Colonic mucosa (tissue), 4 donors: ENCODE measurements around the gene MMP7. TPM values are rescaled to one million over a fixed set of nuclear protein-coding genes. Genes with fewer than 3 reads are reported as not detected.
"Not testable (repeated sequence)": the region's sequence is repeated elsewhere in the genome, so short reads cannot be mapped to it uniquely, and the experiment has no call there.

ENCODE experiments used
- DNase-seq: peaks from one replicate; pipeline ENCODE4 v3.0.0-alpha.2; 2020
- H3K27ac ChIP-seq: fragments of 200-600 bp; one replicate; pipeline ENCODE4 v1.8.0; 2021
- H3K27me3 ChIP-seq: fragments of 200-600 bp; one replicate; pipeline ENCODE4 v1.8.0; 2021
- H3K36me3 ChIP-seq: fragments of 200-600 bp; one replicate; pipeline ENCODE4 v1.8.0; 2021
- H3K4me1 ChIP-seq: fragments of 200-600 bp; one replicate; pipeline ENCODE4 v1.8.0; 2021; ENCODE audit warnings: mild to moderate bottlenecking
- H3K4me3 ChIP-seq: fragments of 200-600 bp; one replicate; pipeline ENCODE4 v1.8.0; 2021
- H3K9ac ChIP-seq, 2 donors: one replicate each; pipeline ENCODE4 v1.7.0; 2013; ENCODE audit warnings: control low read depth in 2 of 2, low read depth in 2 of 2, low read length in 2 of 2
- H3K9me3 ChIP-seq: fragments of 200-600 bp; one replicate; pipeline ENCODE4 v1.8.0; 2021
- intact Hi-C: fragments of 100-400 bp; cut with DNase I; formaldehyde crosslinking; loops from one replicate; pipeline ENCODE4 v1.14.1; 2022
- total RNA-seq, 2 donors: library from RNA; stranded (reverse); fragmentation: NEBNext Ultra II Directional in 1 of 2; extraction: Animal tissue kit (Norgen Biotek cat#: 25700) in 1 of 2; gene quantifications; one replicate each; pipeline ENCODE4 v1.2.1, GENCODE V29; 2021
- TF ChIP-seq, protein P1 (sequence below): fragments of 200-600 bp; IDR thresholded peaks from one replicate; pipeline ENCODE4 v1.8.0; 2022; ENCODE audit warnings: antibody characterized with exemption, mild to moderate bottlenecking
- donor health status: healthy.
- donor health status: DM: no; HTN: no; CAD: no.
- donor health status: DM: no; HTN: no; CAD: no.

MMP7 gene
- total RNA-seq, 2 donors from 2014 or later: 0.29 to 1.4 TPM

DNA sequence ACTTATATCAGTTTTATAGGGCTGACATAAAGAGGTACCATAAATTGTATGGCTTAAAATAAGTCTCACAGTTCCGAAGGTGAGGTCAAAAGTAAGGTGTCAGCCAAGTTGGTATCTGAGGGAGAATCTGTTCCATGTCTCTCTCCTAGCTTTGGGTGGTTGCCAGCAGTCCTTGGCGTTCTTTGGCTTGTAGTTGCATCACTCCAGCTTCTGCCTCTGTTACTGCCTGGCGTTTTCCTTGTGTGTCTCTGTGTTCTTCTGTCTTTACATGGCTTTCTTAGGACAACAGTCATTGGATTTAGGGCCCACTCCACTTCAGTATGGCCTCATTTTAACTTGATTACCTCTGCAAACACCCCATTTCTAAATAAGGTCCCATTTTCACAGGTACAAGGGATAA lies 16.7 kb downstream of the MMP7 start:
- H3K27me3 ChIP-seq: no peaks in the 10 kb centered on the region
- H3K4me1 ChIP-seq: no peaks in the 10 kb centered on the region
- intact Hi-C loops: no loop called here
- H3K4me3 ChIP-seq: no peak overlapping the region
- DNase-seq: peak; percentile 35
- no peaks in the 10 kb centered on the region for H3K36me3 ChIP-seq
- H3K27ac ChIP-seq: no peak overlapping the region
- TF ChIP-seq, protein P1, sequence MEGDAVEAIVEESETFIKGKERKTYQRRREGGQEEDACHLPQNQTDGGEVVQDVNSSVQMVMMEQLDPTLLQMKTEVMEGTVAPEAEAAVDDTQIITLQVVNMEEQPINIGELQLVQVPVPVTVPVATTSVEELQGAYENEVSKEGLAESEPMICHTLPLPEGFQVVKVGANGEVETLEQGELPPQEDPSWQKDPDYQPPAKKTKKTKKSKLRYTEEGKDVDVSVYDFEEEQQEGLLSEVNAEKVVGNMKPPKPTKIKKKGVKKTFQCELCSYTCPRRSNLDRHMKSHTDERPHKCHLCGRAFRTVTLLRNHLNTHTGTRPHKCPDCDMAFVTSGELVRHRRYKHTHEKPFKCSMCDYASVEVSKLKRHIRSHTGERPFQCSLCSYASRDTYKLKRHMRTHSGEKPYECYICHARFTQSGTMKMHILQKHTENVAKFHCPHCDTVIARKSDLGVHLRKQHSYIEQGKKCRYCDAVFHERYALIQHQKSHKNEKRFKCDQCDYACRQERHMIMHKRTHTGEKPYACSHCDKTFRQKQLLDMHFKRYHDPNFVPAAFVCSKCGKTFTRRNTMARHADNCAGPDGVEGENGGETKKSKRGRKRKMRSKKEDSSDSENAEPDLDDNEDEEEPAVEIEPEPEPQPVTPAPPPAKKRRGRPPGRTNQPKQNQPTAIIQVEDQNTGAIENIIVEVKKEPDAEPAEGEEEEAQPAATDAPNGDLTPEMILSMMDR: no peak
- no peak overlapping the region for H3K9ac ChIP-seq
- no peaks in the 10 kb centered on the region for H3K9me3 ChIP-seq

DNA sequence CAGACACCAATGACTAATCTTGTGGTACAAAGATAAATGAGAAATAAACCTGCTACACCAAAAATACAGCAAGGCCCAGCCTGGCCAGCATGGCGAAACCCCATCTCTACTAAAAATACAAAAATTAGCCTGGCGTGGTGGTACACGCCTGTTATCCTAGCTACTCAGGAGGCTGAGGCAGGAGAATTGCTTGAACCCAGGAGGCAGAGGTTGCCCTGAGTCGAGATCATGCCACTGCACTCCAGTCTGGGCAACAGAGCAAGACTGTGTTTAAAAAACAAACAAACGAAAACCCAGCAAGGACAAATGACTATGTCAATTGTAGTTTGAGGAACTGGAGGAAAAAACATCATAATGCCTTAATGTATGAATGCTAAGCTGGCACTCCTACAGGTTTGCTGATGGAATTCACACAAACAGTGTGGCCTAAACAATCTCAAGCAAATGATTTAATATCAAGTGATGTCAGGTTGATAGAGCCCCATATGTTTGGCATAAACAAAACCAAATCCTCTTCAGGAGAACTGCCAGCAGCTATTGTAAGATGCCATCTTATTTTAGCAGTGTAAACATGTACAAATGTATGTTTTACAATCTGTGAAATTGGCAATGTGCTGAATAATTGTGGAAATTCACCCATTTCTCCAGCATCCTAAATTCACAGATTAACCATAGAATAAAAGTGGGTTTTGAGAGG lies 20.0 kb downstream of the MMP7 start:
- no peaks in the 10 kb centered on the region for H3K36me3 ChIP-seq
- H3K27me3 ChIP-seq: no peaks in the 10 kb centered on the region
- no peaks in the 10 kb centered on the region for H3K9me3 ChIP-seq
- intact Hi-C loops: no loop called here
- H3K4me3 ChIP-seq: no peak overlapping the region
- H3K27ac ChIP-seq: no peak overlapping the region
- no peaks in the 10 kb centered on the region for H3K4me1 ChIP-seq
- DNase-seq: no peak
- H3K9ac ChIP-seq: no peak overlapping the region
- TF ChIP-seq, protein P1: no peak

DNA sequence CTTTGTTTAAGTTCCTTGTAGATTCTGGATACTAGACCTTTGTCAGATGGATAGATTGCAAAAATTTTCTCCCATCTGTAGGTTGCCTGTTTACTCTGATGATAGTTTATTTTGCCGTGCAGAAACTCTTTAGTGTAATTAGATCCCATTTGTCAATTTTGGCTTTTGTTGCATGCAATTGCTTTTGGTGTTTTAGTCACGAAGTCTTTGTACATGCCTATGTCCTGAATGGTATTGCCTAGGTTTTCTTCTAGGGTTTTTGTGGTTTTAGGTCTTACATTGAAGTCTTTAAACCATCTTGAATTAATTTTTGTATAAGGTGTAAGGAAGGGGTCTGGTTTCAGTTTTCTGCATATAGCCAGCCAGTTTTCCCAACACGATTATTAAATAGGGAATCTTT lies 27.7 kb downstream of the MMP7 start:
- H3K27me3 ChIP-seq, intact Hi-C loops, H3K4me3 ChIP-seq, H3K27ac ChIP-seq, H3K9me3 ChIP-seq, H3K9ac ChIP-seq, H3K36me3 ChIP-seq, DNase-seq, H3K4me1 ChIP-seq: not testable (repeated sequence)

DNA sequence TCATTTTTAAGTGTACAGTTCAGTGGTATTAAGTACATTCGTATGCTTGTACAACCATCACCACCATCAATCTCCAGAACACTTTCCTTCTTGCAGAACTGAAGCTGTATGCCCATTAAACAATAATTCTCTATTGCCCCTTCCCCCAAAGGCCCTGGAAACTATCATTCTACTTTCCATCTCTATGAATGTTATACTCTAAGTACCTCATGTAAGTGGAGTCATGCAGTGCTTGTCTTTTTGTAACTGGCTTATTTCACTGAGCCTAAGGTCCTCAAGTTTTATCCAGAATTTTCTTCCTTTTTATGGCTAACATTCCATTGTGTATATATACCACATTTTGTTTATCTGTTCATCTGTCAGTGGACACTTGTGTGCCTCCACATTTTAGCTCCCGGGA lies 29.7 kb downstream of the MMP7 start:
- TF ChIP-seq, protein P1: no peak
- DNase-seq: no peak
- intact Hi-C loops: no loop called here
- Histone ChIP-seq H3K4me1 (no peaks in the 10 kb centered on the region), H3K27me3 (no peaks in the 10 kb centered on the region), H3K27ac (no peak overlapping the region), H3K9ac (no peak overlapping the region), H3K4me3 (no peak overlapping the region), H3K36me3 (no peaks in the 10 kb centered on the region), H3K9me3 (no peaks in the 10 kb centered on the region)

DNA sequence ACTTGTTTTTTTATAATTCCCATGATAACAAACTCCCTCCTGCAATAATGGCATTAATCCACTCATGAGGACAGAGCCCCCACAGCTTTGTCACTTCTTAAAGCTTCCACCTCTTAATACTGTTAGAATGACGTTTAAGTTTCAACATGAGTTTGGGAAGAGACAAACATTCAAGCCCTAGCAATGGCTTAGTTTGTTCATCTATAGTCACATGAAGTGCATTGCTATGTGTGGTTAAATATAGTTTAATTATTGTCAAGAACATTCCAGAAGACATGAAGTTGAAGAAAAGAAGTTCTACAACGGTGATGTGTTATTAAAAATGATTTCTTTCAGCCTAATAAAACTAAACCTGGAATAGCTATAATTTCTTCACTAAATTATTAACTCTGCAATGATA lies 30.6 kb downstream of the MMP7 start:
- intact Hi-C loops: loop anchor here (2.0 to 10.0 kb wide), 4 partner anchors 109 to 165 kb away; no protein-coding TSS in a partner anchor
- TF ChIP-seq, protein P1: no peak
- DNase-seq: no peak
- Histone ChIP-seq H3K9ac (no peak overlapping the region), H3K27ac (no peak overlapping the region), H3K4me3 (no peak overlapping the region), H3K9me3 (no peaks in the 10 kb centered on the region), H3K36me3 (no peaks in the 10 kb centered on the region), H3K4me1 (no peaks in the 10 kb centered on the region), H3K27me3 (no peaks in the 10 kb centered on the region)

DNA sequence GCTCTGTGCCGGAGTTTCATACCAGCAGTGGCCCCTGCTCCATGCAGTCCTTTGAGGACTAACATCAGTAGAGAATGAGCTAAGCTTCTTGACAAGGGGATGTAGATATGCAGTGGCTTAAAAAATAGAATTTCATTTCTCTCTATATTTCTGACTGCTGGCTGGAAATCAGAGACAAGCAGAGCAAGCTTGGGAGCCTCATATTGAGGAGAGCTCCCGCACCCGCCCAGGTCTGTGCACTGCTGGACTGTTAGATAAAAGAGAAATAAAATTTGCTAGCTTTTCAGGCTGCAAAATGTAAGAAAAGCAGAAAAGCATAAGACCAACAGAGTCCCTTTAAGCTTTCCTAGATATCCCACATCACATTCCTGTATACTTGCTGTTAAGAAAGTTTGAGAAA lies 31.4 kb downstream of the MMP7 start:
- intact Hi-C loops: loop anchor here (2.0 to 10.0 kb wide), 4 partner anchors 108 to 166 kb away; no protein-coding TSS in a partner anchor
- Histone ChIP-seq H3K27ac (no peak overlapping the region), H3K9me3 (no peaks in the 10 kb centered on the region), H3K4me1 (no peaks in the 10 kb centered on the region), H3K9ac (no peak overlapping the region), H3K4me3 (no peak overlapping the region), H3K27me3 (no peaks in the 10 kb centered on the region), H3K36me3 (no peaks in the 10 kb centered on the region)
- TF ChIP-seq, protein P1: no peak
- DNase-seq: no peak
